Kidney glomerular epithelial cell (primary cell): ENCODE results near the gene SMAD6.
"Not testable (repeated sequence)": the region's sequence is repeated elsewhere in the genome, so short reads cannot be mapped to it uniquely, and the experiment has no call there.

ENCODE experiments used
- DNase-seq: peaks from one replicate; lab custom pipeline; 2025; lab: John Stamatoyannopoulos, UW

SMAD6 gene

GRCh38 chr15:66826507-66826906 lies 124.5 kb downstream of the SMAD6 start:
- DNase-seq, result no peak

- DNase-seq, result no peak
These were observed 125.1 kb downstream of the SMAD6 start for GRCh38 chr15:66827039-66827697.

GRCh38 chr15:66827698-66828055 lies 125.6 kb downstream of the SMAD6 start:
- DNase-seq, result no peak

- not testable (repeated sequence) for DNase-seq
These were observed 126.9 kb downstream of the SMAD6 start for GRCh38 chr15:66828817-66829541.

GRCh38 chr15:66829551-66830121 lies 127.6 kb downstream of the SMAD6 start:
- DNase-seq, result no peak

GRCh38 chr15:66830358-66830757 lies 128.3 kb downstream of the SMAD6 start:
- peak; percentile 54 for DNase-seq

GRCh38 chr15:66830823-66831222 lies 128.8 kb downstream of the SMAD6 start:
- no peak for DNase-seq

GRCh38 chr15:66831289-66831688 lies 129.3 kb downstream of the SMAD6 start:
- DNase-seq, result no peak

GRCh38 chr15:66831801-66832390 lies 129.9 kb downstream of the SMAD6 start:
- DNase-seq, result no peak
